A549 (cell line): ENCODE results near the gene ABCB4. TPM values are rescaled to one million over a fixed set of nuclear protein-coding genes. Genes with fewer than 3 reads are reported as not detected.

Experiments used
- ATAC-seq, 2 experiments: fragments of 200-7000 bp in 1 of 2; fragments of >200 bp in 1 of 2; cut with Nextera tagmentation in 1 of 2; cut with Tn5 transposase in 1 of 2; 3 replicates each; pipeline versions ENCODE4 v1.8.0 to v1.9.1; 2018 to 2020; ENCODE audit warnings: mild to moderate bottlenecking in 1 of 2, moderate library complexity in 1 of 2
- CTCF ChIA-PET: fragments of 300-600 bp; sonication (Branson Sonifier 250); formaldehyde crosslinking; extraction: SDS; loops from one replicate; lab custom pipeline; 2021; ENCODE audit warnings: antibody characterized with exemption, inconsistent platforms; lab: Yijun Ruan, JAX
- POLR2A ChIA-PET: fragments of 350-600 bp; formaldehyde crosslinking; extraction: SDS; loops from one replicate; lab custom pipeline; 2021; ENCODE audit warnings: antibody characterized with exemption, inconsistent platforms; lab: Yijun Ruan, JAX
- DNase-seq, 2 experiments: peaks; one replicate each; pipeline versions ENCODE4 v3.0.0 to v3.0.0-alpha.2; 2011 to 2016; ENCODE audit warnings: low read depth in 1 of 2, low spot score in 1 of 2
- FAIRE-seq: peaks from 2 replicates; lab custom pipeline; 2011; peaks lifted over from hg19 to GRCh38; lab: Jason Lieb, UNC
- H3K27ac ChIP-seq, 2 experiments: fragments of >200 bp; sonication (Bioruptor Twin); formaldehyde crosslinking; 3 replicates each; pipeline ENCODE4 v1.5.1; 2016 to 2017
- H3K4me1 ChIP-seq: fragments of >200 bp; sonication (Bioruptor Twin); formaldehyde crosslinking; 3 replicates; pipeline ENCODE4 v1.6.1; 2016
- H3K4me2 ChIP-seq: fragments of >200 bp; sonication (Bioruptor Twin); formaldehyde crosslinking; 3 replicates; pipeline ENCODE4 v1.6.1; 2016
- H3K4me3 ChIP-seq: fragments of >200 bp; sonication (Bioruptor Twin); formaldehyde crosslinking; 3 replicates; pipeline ENCODE4 v1.5.1; 2016
- H3K9me3 ChIP-seq: fragments of >200 bp; sonication (Bioruptor Twin); formaldehyde crosslinking; 3 replicates; pipeline ENCODE4 v1.6.1; 2016
- CBX2 ChIP-seq: fragments of 200-600 bp; sonication (generic); IDR thresholded peaks from 2 replicates; pipeline ENCODE4 v1.6.1; 2016; ENCODE audit warnings: low read depth, mild to moderate bottlenecking, borderline replicate concordance
- CBX8 ChIP-seq: fragments of 200-600 bp; sonication (generic); IDR thresholded peaks from 2 replicates; pipeline ENCODE4 v1.6.1; 2016
- CHD2 ChIP-seq: fragments of 150-350 bp; IDR thresholded peaks from 2 replicates; pipeline ENCODE4 v1.6.1; 2014; ENCODE audit warnings: low read length; ENCODE audit not compliant: partially characterized antibody
- CHD4 ChIP-seq: fragments of 200-600 bp; sonication (generic); IDR thresholded peaks from 2 replicates; pipeline ENCODE4 v1.6.1; 2016; ENCODE audit warnings: antibody characterized with exemption, mild to moderate bottlenecking, borderline replicate concordance
- FOSL2 ChIP-seq, 2 experiments: fragments of 450-650 bp in 1 of 2; fragments of >200 bp in 1 of 2; sonication (Bioruptor Twin) in 1 of 2; formaldehyde crosslinking; IDR thresholded peaks; 2 replicates each; pipeline versions ENCODE4 v1.5.0 to v1.6.1; 2016 to 2020; ENCODE audit warnings: mild to moderate bottlenecking in 1 of 2, moderate library complexity in 1 of 2
- FOXS1 ChIP-seq: fragments of 250-450 bp; sonication (Bioruptor Pico); IDR thresholded peaks from 2 replicates; pipeline ENCODE4 v1.5.0; 2020; ENCODE audit warnings: mild to moderate bottlenecking, moderate library complexity
- GATA3 ChIP-seq: IDR thresholded peaks from 2 replicates; pipeline ENCODE4 v1.6.1; 2012; ENCODE audit warnings: borderline replicate concordance
- HEYL ChIP-seq: fragments of 250-450 bp; sonication (Bioruptor Pico); IDR thresholded peaks from 2 replicates; pipeline ENCODE4 v1.8.0; 2021; ENCODE audit warnings: mild to moderate bottlenecking, moderate library complexity
- JUN ChIP-seq, 2 experiments: fragments of >200 bp; sonication (Bioruptor Twin); formaldehyde crosslinking; IDR thresholded peaks; 2 replicates in 1 of 2; 3 replicates in 1 of 2; pipeline ENCODE4 v1.6.1; 2016 to 2017
- KDM1A ChIP-seq: fragments of 200-600 bp; sonication (generic); IDR thresholded peaks from 2 replicates; pipeline ENCODE4 v1.6.1; 2016; ENCODE audit warnings: low read depth, mild to moderate bottlenecking
- KDM5A ChIP-seq: fragments of 200-600 bp; sonication (generic); IDR thresholded peaks from 2 replicates; pipeline ENCODE4 v1.6.1; 2016; ENCODE audit warnings: antibody characterized with exemption, mild to moderate bottlenecking
- MAZ ChIP-seq: fragments of 150-350 bp; IDR thresholded peaks from 2 replicates; pipeline ENCODE4 v1.6.1; 2014; ENCODE audit warnings: antibody characterized with exemption, low read depth, low read length, borderline replicate concordance
- MYC ChIP-seq: IDR thresholded peaks from 2 replicates; pipeline ENCODE4 v1.6.1; 2012; ENCODE audit warnings: mild to moderate bottlenecking, inconsistent platforms, low read length, improper control_type of control experiment, borderline replicate concordance
- NFE2L2 ChIP-seq: fragments of 150-350 bp; conservative IDR thresholded peaks from 2 replicates; pipeline ENCODE4 v1.6.1; 2014; ENCODE audit warnings: low read length
- NR3C1 ChIP-seq: fragments of >200 bp; sonication (Bioruptor Twin); formaldehyde crosslinking; IDR thresholded peaks from 3 replicates; pipeline ENCODE4 v1.6.1; 2017
- RFX5 ChIP-seq: fragments of 450-650 bp; IDR thresholded peaks from 2 replicates; pipeline ENCODE4 v1.7.1; 2014; ENCODE audit warnings: antibody characterized with exemption, mild to moderate bottlenecking, moderate library complexity
- ZFP36 ChIP-seq: fragments of 450-650 bp; IDR thresholded peaks from 2 replicates; pipeline ENCODE4 v1.6.1; 2014; ENCODE audit warnings: borderline replicate concordance; ENCODE audit not compliant: partially characterized antibody
- ZSCAN20 ChIP-seq: fragments of 250-450 bp; sonication (Bioruptor Pico); IDR thresholded peaks from 2 replicates; pipeline ENCODE4 v1.8.0; 2022; ENCODE audit warnings: mild to moderate bottlenecking, moderate library complexity
- WGBS: methylation state at CpG from one replicate; pipeline ENCODE4 v1.1.6; 2017; ENCODE audit errors: missing lambda C conversion rate; 5-methylcytosine and 5-hydroxymethylcytosine counted together
- polyA plus RNA-seq, 4 experiments: library from polyadenylated mRNA; depleted of rRNA in 3 of 4; stranded (reverse); fragments of >200 nt; fragmentation: RNase III in 1 of 4; extraction: RNeasy Plus Mini Kit Qiagen cat#74134 plus additional on column Dnase treatment in 1 of 4; gene quantifications; 2 replicates in 3 of 4; 3 replicates in 1 of 4; pipeline ENCODE4 v1.2.3, GENCODE V29; 2011 to 2017
- TF ChIP-seq, protein P1 (sequence below): fragments of 250-450 bp; sonication (Bioruptor Pico); IDR thresholded peaks from 2 replicates; pipeline ENCODE4 v1.5.0; 2020; ENCODE audit warnings: low read depth, mild to moderate bottlenecking, moderate library complexity
- TF ChIP-seq, protein P2 (sequence below): IDR thresholded peaks from 2 replicates; pipeline ENCODE4 v1.6.1; 2012; ENCODE audit warnings: low read depth, borderline replicate concordance
- TF ChIP-seq, protein P3 (sequence below): fragments of >200 bp; sonication (Bioruptor Twin); formaldehyde crosslinking; IDR thresholded peaks from 2 replicates; pipeline ENCODE4 v1.6.1; 2016
- TF ChIP-seq, protein P4 (sequence below): fragments of 200-600 bp; sonication (generic); IDR thresholded peaks from 2 replicates; pipeline ENCODE4 v1.6.1; 2016; ENCODE audit warnings: antibody characterized with exemption, mild to moderate bottlenecking, moderate library complexity

Gene ABCB4
- polyA plus RNA-seq, 2 of the 4 experiments (the other 2 are of a cell fraction) = 0.12 TPM; not detected in 1

DNA sequence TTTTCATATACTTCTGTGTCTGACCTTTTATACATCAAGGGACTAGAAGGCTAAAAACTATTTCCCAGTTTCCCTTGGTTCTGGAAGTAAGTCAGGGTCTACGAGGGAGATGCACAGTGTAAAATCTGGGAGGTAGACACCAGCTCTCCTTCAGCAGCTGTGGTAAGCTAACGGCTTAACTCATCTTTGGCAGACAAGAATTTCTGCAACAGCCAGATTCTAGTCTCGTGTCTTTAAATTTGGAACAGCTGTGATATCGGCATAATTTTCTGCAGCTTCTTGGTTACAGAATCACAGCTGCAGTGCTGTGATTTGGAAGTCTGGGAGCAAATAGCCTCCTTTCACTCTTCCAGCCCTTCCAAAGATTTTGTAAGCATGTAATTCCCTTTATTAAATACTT lies 37.4 kb upstream of the ABCB4 start:
- WGBS = 37% methylated on average over 4 of the region's 4 CpGs
- DNase-seq (no peak), FAIRE-seq (no peak), ATAC-seq (no peak)
- Histone ChIP-seq H3K4me1 (no peaks in the 10 kb centered on the region), H3K27ac (no peak overlapping the region), H3K9me3 (no peaks in the 10 kb centered on the region), H3K4me2 (no peak overlapping the region), H3K4me3 (no peak overlapping the region)
- POLR2A ChIA-PET = no interaction called here
- TF ChIP-seq NR3C1 (no peak), KDM1A (no peak), ZFP36 (no peak)
- CTCF ChIA-PET = no interaction called here

DNA sequence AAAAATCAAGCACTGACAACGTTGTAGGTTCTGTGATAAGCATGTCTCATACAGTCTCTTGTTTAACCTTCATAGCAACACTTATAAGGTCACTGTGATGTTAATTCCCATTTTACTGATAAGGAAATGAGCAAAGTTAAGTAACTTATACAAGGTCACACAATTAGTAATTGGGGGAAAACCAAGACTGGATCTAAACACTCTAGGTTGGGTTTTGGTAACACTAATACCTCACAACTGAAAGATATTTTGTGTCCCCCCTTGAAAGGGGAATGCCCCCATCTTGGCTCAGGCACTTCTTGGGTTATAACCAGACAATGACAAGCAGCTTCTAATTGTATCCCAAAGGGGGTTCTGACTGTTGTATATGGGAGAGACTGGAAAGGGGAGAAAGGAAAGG lies 36.0 kb upstream of the ABCB4 start:
- ATAC-seq (no peak), FAIRE-seq (no peak), DNase-seq (no peak)
- H3K4me1 ChIP-seq = no peaks in the 10 kb centered on the region
- H3K27ac ChIP-seq = no peak overlapping the region
- H3K4me3 ChIP-seq = no peak overlapping the region
- 6% methylated on average over 1 of the region's 1 CpG for WGBS
- POLR2A ChIA-PET = no interaction called here
- CTCF ChIA-PET = no interaction called here
- no peaks in the 10 kb centered on the region for H3K9me3 ChIP-seq
- no peak overlapping the region for H3K4me2 ChIP-seq
- no peak for TF ChIP-seq CBX8
- TF ChIP-seq CBX2 = no peak
- TF ChIP-seq, protein P1, sequence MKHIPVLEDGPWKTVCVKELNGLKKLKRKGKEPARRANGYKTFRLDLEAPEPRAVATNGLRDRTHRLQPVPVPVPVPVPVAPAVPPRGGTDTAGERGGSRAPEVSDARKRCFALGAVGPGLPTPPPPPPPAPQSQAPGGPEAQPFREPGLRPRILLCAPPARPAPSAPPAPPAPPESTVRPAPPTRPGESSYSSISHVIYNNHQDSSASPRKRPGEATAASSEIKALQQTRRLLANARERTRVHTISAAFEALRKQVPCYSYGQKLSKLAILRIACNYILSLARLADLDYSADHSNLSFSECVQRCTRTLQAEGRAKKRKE = no peak
- TF ChIP-seq GATA3 = no peak
- TF ChIP-seq, protein P2, sequence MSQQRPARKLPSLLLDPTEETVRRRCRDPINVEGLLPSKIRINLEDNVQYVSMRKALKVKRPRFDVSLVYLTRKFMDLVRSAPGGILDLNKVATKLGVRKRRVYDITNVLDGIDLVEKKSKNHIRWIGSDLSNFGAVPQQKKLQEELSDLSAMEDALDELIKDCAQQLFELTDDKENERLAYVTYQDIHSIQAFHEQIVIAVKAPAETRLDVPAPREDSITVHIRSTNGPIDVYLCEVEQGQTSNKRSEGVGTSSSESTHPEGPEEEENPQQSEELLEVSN = no peak
- TF ChIP-seq, protein P3, sequence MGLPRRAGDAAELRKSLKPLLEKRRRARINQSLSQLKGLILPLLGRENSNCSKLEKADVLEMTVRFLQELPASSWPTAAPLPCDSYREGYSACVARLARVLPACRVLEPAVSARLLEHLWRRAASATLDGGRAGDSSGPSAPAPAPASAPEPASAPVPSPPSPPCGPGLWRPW = no peak
- no peak for TF ChIP-seq KDM5A
- no peak for TF ChIP-seq HEYL (CRISPR knock-in tag)
- no peak for TF ChIP-seq JUN (IDR thresholded peaks at IDR 0.05)
- no peak for TF ChIP-seq FOSL2 (IDR thresholded peaks at IDR 0.05)
- no peak for TF ChIP-seq FOSL2 (CRISPR knock-in tag; IDR thresholded peaks at IDR 0.05)
- TF ChIP-seq, protein P4, sequence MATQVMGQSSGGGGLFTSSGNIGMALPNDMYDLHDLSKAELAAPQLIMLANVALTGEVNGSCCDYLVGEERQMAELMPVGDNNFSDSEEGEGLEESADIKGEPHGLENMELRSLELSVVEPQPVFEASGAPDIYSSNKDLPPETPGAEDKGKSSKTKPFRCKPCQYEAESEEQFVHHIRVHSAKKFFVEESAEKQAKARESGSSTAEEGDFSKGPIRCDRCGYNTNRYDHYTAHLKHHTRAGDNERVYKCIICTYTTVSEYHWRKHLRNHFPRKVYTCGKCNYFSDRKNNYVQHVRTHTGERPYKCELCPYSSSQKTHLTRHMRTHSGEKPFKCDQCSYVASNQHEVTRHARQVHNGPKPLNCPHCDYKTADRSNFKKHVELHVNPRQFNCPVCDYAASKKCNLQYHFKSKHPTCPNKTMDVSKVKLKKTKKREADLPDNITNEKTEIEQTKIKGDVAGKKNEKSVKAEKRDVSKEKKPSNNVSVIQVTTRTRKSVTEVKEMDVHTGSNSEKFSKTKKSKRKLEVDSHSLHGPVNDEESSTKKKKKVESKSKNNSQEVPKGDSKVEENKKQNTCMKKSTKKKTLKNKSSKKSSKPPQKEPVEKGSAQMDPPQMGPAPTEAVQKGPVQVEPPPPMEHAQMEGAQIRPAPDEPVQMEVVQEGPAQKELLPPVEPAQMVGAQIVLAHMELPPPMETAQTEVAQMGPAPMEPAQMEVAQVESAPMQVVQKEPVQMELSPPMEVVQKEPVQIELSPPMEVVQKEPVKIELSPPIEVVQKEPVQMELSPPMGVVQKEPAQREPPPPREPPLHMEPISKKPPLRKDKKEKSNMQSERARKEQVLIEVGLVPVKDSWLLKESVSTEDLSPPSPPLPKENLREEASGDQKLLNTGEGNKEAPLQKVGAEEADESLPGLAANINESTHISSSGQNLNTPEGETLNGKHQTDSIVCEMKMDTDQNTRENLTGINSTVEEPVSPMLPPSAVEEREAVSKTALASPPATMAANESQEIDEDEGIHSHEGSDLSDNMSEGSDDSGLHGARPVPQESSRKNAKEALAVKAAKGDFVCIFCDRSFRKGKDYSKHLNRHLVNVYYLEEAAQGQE = no peak
- no peak for TF ChIP-seq CHD2
- no peak for TF ChIP-seq FOXS1 (CRISPR knock-in tag)
- TF ChIP-seq ZSCAN20 = no peak
- no peak for TF ChIP-seq KDM1A
- TF ChIP-seq MYC = no peak
- TF ChIP-seq RFX5 = no peak
- no peak for TF ChIP-seq MAZ
- TF ChIP-seq NFE2L2 = no peak
- no peak for TF ChIP-seq CHD4
